GM12892 (cell line): ENCODE measurements around the gene DUSP2.

Experiments used
- POLR2A ChIP-seq: IDR thresholded peaks from 2 replicates; pipeline ENCODE4 v1.6.1; 2011; ENCODE audit warnings: low read depth, low read length, control low read depth
- POLR2AphosphoS5 ChIP-seq: IDR thresholded peaks from 2 replicates; pipeline ENCODE4 v1.6.1; 2011; ENCODE audit warnings: low read depth, low read length, control low read depth

GRCh38 chr2:96180002-96180401 is 34.8 kb upstream of the DUSP2 start:
- no peak for TF ChIP-seq POLR2A
- no peak for TF ChIP-seq POLR2AphosphoS5
